HEK293 (cell line): Measurements from ENCODE around the gene CDX2.

Experiments
- CTCF ChIP-seq: fragments of 450-650 bp; formaldehyde crosslinking; IDR thresholded peaks from 2 replicates; pipeline ENCODE4 v1.5.1; 2016; ENCODE audit warnings: missing biosample characterization, missing genetic modification characterization
- ZNF221 ChIP-seq: fragments of 450-650 bp; formaldehyde crosslinking; IDR thresholded peaks from 2 replicates; pipeline ENCODE4 v1.5.1; 2017; ENCODE audit warnings: missing biosample characterization, missing genetic modification characterization, borderline replicate concordance
- ZNF274 ChIP-seq, 2 experiments: fragments of 200-500 bp in 1 of 2; fragments of 450-650 bp in 1 of 2; sonication (Bioruptor generic) in 1 of 2; formaldehyde crosslinking in 1 of 2; IDR thresholded peaks; 2 replicates each; pipeline versions ENCODE4 v1.5.1 to v1.6.1; 2014 to 2016; ENCODE audit warnings: borderline replicate concordance in 1 of 2, inconsistent platforms in 1 of 2, low read length in 1 of 2, missing biosample characterization in 1 of 2, missing genetic modification characterization in 1 of 2
- ZNF350 ChIP-seq: fragments of 450-650 bp; formaldehyde crosslinking; IDR thresholded peaks from 2 replicates; pipeline ENCODE4 v1.5.0; 2017; ENCODE audit warnings: missing biosample characterization, mild to moderate bottlenecking, missing genetic modification characterization
- ZNF585B ChIP-seq: fragments of 450-650 bp; formaldehyde crosslinking; IDR thresholded peaks from 2 replicates; pipeline ENCODE4 v1.5.1; 2016; ENCODE audit warnings: missing biosample characterization, missing genetic modification characterization
- ZSCAN4 ChIP-seq: fragments of 450-650 bp; formaldehyde crosslinking; IDR thresholded peaks from 2 replicates; pipeline ENCODE4 v1.5.1; 2017; ENCODE audit warnings: missing biosample characterization, missing genetic modification characterization

GRCh38 chr13:27962128-27962841 lies 6.8 kb downstream of the CDX2 start:
- no peak for TF ChIP-seq ZNF350
- no peak for TF ChIP-seq CTCF (tag by site-specific recombination)
- TF ChIP-seq ZNF274 (IDR thresholded peaks at IDR 0.05; ENCODE audit: low read length): no peak
- TF ChIP-seq ZNF274 (tag by site-specific recombination; IDR thresholded peaks at IDR 0.05; ENCODE audit: borderline replicate concordance): no peak
- no peak for TF ChIP-seq ZNF585B (tag by site-specific recombination)
- no peak for TF ChIP-seq ZSCAN4
- no peak for TF ChIP-seq ZNF221 (tag by site-specific recombination)
